GM19023 (cell line): ENCODE measurements around the gene LYL1.

Experiments used
- ATAC-seq: cut with Tn5 transposase; IDR thresholded peaks from one replicate; pipeline ENCODE4 v1.9.1; 2021; ENCODE audit warnings: mild to moderate bottlenecking, moderate library complexity; ENCODE audit not compliant: unreplicated experiment

Gene LYL1

GRCh38 chr19:13078381-13078780, 24.3 kb downstream of the LYL1 start:
- no peak for ATAC-seq

DNA sequence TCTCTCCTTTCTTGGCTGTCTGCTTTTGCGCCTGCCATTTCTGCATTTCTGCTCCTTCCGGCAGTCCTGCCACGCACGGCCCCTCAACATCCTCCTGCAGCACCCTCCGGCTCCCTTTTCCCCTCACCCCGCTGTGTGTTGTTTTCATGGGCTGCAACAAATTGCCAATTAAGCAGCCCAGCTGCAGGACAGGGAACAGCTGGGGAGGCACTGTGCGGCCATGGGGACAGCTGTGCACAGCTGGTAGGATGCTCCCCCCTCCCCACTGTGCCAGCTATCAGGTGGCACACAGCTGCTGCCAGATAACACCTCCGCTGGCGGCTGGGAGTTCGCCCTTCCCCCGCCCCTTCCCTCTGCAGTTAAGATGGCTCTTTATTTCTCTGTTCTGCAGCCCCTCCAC, 25.4 kb downstream of the LYL1 start:
- ATAC-seq, result no peak

GRCh38 chr19:13076787-13077186, 25.9 kb downstream of the LYL1 start:
- no peak for ATAC-seq

DNA sequence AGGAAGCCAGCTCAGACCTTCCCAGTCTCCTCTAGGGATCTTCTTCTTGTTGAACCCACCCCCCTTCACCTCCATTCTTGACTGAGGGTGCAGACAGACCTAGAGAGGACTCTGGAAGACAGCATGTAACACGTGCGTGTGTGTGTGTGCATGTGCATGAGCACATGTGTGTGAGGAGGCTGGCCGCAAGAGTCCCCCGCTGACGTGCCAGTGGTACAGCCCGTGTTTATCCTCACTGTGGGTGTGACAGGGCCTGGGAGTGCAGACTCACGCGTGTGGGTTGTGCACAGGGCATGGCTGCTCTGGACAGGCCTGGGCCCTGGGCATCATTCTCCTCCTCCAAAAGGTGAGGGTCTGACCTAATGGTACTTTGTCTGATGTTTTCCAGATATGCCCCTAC, 26.3 kb downstream of the LYL1 start:
- ATAC-seq, result no peak

DNA sequence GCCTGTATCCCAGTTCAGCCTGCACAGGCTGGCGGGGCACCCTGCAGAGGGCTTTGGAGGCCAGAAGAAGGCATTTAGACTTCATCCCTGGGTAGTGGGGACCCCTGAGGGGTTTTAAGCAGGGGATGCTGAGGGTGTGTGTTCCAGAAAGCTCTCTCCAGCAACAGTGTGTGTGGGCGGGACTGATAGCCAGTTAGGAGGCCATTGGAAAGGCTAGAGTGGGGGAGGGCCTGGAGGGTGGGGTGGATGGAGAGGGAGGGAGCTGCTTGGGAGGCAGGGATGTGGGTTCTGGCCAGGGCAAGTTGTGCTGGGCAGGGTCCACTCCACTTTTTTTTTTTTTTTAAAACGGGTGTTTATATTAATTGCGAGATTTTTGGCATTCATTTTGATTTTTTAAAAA, 28.3 kb downstream of the LYL1 start:
- ATAC-seq, result no peak

DNA sequence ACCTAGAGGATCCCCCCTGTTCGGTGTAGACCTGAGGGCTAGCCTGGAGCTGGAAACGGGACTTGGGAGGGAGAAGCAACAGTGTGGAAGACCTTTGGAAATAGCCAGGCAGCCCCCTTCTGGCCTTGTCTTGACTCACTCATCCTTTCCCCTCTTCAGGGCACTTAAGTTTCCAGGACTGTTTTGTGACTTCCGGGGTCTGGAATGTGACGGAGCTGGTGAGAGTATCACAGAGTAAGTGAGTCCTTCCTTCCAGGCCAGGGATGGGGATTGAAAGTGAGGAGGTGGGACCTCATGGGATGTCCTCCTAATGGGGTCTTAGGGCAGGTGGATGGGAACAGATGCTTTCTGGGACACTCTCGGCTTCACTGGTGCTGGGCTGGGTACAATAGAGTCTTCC, 29.4 kb downstream of the LYL1 start:
- ATAC-seq, result no peak

DNA sequence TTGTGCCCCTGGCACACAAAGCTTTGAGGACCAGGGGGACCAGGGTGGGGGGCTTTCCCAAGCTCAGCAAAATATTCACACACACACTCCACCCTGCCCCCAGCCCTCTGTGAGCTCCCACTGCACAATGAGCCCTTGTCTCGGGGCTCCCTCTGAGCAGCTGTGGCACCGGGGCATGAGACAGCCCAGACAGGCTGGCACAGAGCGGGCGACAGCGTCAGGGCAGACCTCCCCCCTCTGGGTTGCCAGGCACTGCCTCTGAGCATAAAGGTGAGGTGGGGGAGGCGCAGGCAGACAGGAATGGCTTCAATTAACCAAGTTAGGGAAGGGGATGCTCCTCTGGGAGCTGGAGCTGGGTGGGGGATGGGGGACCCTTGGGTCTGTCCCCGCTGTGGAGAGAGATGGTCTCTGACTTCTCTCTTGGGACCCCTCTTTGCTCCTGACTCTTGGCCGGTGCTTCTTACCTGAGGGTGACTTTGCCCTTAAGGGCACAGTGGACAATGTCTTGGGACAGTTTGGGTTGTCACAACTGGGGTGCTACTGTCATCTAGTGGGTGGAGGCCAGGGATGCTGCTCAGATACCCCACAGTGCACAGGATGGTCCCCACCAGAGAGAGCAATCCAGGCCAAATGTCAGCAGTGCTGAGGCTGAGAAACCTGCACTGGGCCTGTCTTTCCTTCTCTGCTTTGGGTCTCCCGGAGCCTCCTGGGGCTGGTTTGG, 30.3 kb downstream of the LYL1 start:
- no peak for ATAC-seq

- no peak for ATAC-seq
Measured at GRCh38 chr19:13071444-13072187, 31.0 kb downstream of the LYL1 start.

DNA sequence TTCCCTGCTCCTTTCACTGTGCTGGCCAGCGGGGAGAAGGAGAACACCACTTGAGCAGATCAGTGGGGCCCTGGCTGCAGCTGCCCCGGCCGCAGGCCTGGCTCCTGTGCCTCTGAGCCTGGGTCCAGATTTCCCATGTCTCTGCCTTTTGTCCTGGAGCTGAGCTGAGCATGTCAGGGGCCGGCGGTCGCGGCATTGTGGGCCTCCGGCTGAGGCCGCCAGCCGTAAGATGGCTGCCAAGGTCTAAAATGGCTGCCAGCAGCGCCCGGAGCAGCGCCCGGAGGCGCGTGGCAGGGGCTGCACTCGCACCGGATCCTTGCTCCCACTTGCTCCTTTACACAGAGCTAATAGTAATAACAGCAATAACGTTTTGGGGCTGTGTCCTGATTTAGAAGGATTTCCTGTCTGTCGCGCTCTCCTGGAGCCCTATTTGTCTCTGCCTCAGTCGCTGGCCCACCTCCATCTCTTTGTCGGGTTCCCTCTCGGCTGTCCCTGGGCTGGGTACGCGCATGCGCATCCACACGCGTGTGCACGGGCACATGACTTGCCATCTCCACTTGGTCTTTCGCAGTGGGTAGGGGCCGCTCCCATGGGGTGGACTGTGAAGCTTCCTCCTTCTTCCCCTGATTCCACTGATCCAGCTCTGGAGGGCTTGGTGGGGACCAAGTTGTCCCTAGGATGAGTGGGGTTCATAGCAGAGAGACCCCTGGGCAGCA, 32.1 kb downstream of the LYL1 start:
- no peak for ATAC-seq

DNA sequence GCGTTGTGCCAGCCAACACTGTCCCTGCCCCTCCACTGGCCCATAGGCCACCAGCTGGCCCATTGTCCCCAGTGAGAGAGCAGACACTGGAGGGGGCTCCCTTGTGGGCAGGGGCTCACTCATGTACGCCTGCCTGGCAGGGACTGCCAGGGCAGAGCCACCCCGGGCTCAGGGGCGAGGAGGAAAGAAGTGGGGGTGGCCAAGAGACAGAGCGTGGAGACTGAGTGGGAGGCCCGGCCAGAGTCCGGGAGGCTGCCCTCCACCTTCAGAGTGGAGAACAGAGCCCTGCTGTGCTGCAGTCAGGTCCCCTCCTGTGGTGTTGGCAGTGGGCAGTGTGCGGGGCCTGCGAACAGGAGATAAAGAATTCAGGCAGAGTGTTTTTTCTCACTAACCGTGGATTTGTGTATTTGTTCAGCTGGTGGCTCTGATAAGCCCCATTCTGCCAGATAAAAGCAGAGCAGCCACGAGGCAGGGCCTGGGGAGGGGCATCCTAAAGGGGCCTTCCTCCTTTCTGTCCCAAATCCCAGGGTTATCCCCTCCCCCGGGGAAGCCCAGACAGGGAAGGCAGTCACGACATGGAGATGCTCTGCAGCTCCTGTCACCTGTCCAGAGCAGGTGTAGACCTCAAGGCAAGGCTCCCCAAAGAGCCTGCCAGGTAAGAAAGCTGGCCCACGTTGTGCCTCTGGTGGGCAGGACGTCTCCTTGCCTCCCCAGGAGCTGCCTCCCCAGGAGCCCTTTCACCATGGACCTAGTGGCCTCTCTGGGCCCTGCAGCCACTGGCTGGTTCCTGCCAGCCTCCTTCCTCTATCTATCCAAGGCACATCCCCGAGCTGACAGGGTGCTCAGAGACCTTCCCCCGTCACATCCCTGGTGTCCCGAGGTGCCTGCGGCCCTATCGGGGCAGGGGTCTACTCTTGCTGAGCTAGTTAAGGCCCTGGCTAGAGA, 33.0 kb downstream of the LYL1 start:
- ATAC-seq, result no peak

DNA sequence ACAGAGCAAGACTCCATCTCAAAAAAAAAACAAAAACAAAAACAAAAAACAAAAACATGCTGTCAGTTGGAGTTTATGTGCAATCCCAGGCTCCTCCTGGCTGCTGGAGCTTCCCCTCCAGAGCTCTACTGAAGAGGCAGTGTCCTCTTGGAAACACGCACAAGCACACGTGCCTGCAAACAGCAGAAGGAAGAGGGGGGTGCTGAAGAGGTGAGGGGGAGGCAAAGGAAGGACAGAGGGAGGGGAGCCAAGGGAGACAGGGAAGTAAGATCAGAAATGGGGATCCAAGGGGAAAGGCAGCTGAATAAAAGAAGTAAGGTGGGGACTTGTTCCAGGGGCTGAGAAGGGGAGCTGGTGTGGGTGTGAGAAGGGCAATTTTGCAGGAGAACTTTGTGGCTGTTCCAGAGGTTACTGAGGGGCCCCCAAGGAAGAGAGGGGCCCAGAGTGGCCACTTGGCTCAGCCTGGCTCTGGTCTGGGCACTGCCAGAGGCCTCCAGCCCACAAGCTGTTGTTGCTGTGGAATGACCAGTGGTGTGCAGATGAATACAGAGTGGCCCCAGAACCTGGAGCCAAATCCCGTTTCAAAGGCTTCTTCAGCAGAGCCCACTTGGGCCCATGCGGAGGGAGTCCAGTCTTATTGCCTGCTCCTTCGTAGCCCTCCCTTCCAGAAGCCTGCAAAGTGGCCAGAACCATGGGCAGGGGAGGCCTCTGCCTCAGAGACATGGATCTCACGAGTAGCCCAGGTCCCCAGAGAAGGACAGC, 34.4 kb downstream of the LYL1 start:
- no peak for ATAC-seq

- no peak for ATAC-seq
Measured at GRCh38 chr19:13066933-13067807, 35.5 kb downstream of the LYL1 start.

DNA sequence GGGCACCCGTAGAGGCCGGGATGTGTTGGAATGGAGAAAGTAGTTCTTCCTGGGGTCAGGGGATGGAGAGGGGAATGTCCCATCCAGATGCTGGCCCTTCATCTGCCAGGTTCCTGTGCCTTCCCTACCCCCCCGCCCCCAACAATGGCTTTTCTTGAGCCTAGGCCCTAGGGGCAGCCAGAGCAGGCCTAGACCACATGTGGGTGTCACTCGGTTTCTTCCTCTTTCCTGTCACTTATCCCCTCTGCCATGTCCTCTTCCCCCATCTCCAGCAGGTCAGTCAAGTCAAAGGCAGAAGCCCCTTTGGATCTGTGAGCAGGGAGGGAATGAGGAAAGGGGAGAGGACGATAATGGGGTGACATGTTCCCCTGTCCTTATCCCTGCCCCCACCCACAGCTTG, 36.4 kb downstream of the LYL1 start:
- ATAC-seq, result no peak

GRCh38 chr19:13064092-13064489, 38.6 kb downstream of the LYL1 start:
- no peak for ATAC-seq

GRCh38 chr19:13063461-13064091, 39.1 kb downstream of the LYL1 start:
- ATAC-seq, result no peak

DNA sequence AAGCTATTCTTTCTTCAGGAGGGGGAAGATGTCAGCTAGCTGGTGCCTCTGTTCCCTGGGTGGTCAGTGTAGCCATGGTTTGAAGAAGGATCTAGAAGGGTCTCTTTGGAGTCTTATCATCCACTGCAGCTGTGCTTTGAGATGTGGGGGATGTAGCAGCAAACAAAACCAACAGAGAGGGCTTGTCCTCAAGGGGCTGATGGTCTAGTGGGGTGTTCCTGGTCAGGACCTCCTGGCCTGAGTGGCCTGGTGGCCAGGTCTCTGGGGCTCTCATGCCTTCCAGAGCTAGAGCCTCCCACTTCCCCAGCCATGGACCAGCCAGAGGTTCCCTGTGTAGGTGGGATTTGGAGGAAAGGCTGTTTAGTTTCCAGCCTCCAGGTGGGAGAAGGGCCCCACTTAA, 40.3 kb downstream of the LYL1 start:
- ATAC-seq, result no peak

DNA sequence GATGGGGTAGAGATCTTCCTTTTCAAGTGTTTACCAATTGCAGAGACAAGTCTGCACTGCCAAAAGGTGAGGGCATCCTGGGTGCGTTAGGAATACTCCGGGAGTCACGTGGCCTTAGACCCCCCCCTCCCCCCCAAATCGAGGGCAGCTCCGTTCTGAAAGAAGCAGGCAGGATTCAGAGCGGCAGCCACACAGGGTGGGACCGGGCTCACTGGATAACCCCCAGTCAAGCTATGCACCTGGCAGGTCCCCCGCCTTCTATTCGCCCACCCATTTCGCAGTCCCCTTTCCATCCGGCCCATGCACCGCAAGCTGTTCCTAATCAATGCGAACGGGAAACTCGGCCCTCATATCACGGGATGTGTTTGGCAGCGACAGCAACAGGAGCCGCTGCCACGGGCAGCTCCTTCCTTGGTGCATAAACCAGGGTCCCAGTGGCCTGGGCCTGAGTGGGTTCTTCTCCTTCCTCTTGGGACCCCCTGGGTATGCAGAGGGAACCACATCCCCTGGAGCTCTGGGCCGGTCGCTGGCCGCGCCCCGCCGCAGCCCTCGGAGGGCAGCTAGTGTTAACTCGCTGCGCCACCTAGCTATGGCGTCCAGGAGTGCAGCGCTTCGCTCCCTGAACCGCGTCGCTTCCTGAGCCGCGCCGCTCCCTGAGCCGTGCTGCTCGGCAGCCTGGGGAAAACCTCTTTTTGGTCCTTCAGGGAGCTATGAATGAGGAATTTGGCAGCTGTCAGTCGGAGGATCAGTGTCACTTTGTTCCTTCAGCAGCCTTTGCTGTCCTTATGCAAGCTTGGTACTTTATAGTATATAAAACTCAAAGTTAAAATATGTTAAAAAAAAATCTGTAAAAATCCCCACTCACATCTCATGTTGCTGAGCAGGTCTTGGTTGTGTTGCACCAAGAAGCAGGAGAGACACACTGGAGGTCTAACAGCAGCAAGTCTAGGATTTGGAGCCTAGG, 41.4 kb downstream of the LYL1 start:
- ATAC-seq, result no peak
